ENCODE results near the gene SERPINB8. TPM values are rescaled to one million over a fixed set of nuclear protein-coding genes. Genes with fewer than 3 reads are reported as not detected.

The SERPINB8 gene
- total RNA-seq, 1 experiment from 2014 or later = 2.0 TPM

GRCh38 chr18:63970809-63971205, 926 bp downstream of the SERPINB8 start:
- in situ Hi-C loops (cut with HindIII; ENCODE audit: low pct_unique_long_range_greater_than_20kb, low sequenced_read_pairs) (no loop called here), intact Hi-C loops (cut with micrococcal nuclease; ENCODE audit: unreplicated experiment) (no loop called here)
- peak overlapping the region; percentile 65 for H3K27ac ChIP-seq (ENCODE audit: low read length)
- ChIA-PET CTCF (interaction anchor here (0.5 kb wide), 1 partner anchor 955 kb away, joined by 3 read pairs; no protein-coding TSS in a partner anchor), POLR2A (no interaction called here)
- H3K4me3 ChIP-seq (ENCODE audit: low read depth in 2 of 2, low read length in 2 of 2) = peak overlapping the region; percentile 69 to 70
- ATAC-seq (peak; percentile 82), DNase-seq (ENCODE audit: low read depth, low spot score) (no peak)
- H3K27me3 ChIP-seq (ENCODE audit: control insufficient read depth, insufficient read depth, low read length) = no peaks in the 10 kb centered on the region
- BruUV-seq (replicated peaks) = no TSS peak
- H3K36me3 ChIP-seq (ENCODE audit: control insufficient read depth, insufficient read depth, low read length) = no peaks in the 10 kb centered on the region
- no peaks in the 10 kb centered on the region; the same call in 1 of the 2 replicates for H3K4me1 ChIP-seq (ENCODE audit: control insufficient read depth, insufficient read depth, low read length)
- H3K9me3 ChIP-seq (ENCODE audit: control insufficient read depth, insufficient read depth, low read depth, low read length) = no peaks in the 10 kb centered on the region
- no peak for TF ChIP-seq SIN3A (IDR thresholded peaks at IDR 0.05; ENCODE audit: borderline replicate concordance, insufficient read depth, low read depth, low read length)
- no peak for TF ChIP-seq CTCF (IDR thresholded peaks at IDR 0.05)
- no peak for TF ChIP-seq TCF7L2 (IDR thresholded peaks at IDR 0.05; ENCODE audit: low read depth, low read length)
- no peak for TF ChIP-seq REST (IDR thresholded peaks at IDR 0.05; ENCODE audit: insufficient read depth in 1 of 2, low read depth in 2 of 2, low read length in 1 of 2)
- TF ChIP-seq POLR2AphosphoS5 (IDR thresholded peaks at IDR 0.05; ENCODE audit: low read depth, low read length) = no peak

DNA sequence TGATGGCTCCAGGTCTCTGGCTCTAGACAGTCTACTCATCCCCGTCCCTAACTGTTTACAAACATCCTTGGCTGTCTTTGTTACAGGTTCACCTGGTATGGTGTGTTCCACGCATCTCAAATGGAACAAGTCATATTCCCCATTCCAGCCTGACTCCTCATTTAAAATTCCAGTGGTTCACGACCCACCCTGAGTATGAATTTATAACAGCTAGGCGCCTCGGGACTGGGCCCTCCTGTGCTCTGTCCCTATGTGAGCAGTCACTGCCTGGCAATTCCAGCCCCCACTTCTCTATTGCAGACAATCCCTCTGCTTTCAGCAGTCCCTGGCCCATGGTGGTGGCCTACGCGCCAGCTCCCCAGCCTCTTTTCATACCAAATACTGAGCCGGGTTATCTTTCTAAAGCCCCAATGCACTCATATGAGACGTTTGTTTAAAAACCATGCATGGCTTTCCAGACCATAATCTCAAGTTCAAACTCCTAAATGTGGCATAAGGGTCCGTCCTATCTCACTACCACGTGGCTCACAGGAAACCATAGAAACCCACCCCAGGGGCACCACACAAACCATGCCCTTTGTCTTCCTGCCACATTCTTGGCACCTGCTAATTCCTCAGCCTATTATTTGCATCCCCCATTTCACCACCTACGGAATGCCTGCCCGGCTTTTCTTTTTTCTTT, 1.6 kb downstream of the SERPINB8 start:
- no peaks in the 10 kb centered on the region for H3K36me3 ChIP-seq (ENCODE audit: control insufficient read depth, insufficient read depth, low read length)
- DNase-seq (ENCODE audit: low read depth, low spot score) = no peak
- ATAC-seq = no peak
- in situ Hi-C loops (cut with HindIII; ENCODE audit: low pct_unique_long_range_greater_than_20kb, low sequenced_read_pairs) = no loop called here
- H3K4me3 ChIP-seq (ENCODE audit: low read depth in 2 of 2, low read length in 2 of 2) = peak overlapping the region; percentile 69 to 70
- TF ChIP-seq TCF7L2 (IDR thresholded peaks at IDR 0.05; ENCODE audit: low read depth, low read length) = no peak
- TF ChIP-seq SIN3A (IDR thresholded peaks at IDR 0.05; ENCODE audit: borderline replicate concordance, insufficient read depth, low read depth, low read length) = no peak
- TF ChIP-seq CTCF (IDR thresholded peaks at IDR 0.05) = no peak
- TF ChIP-seq POLR2AphosphoS5 (IDR thresholded peaks at IDR 0.05; ENCODE audit: low read depth, low read length) = no peak
- TF ChIP-seq REST (IDR thresholded peaks at IDR 0.05; ENCODE audit: insufficient read depth in 1 of 2, low read depth in 2 of 2, low read length in 1 of 2) = no peak
- H3K4me1 ChIP-seq (ENCODE audit: control insufficient read depth, insufficient read depth, low read length) = no peaks in the 10 kb centered on the region; the same call in 1 of the 2 replicates
- no peaks in the 10 kb centered on the region for H3K27me3 ChIP-seq (ENCODE audit: control insufficient read depth, insufficient read depth, low read length)
- POLR2A ChIA-PET = no interaction called here
- BruUV-seq (replicated peaks) = no TSS peak
- H3K27ac ChIP-seq (ENCODE audit: low read length) = peak overlapping the region; percentile 65
- CTCF ChIA-PET = no interaction called here
- intact Hi-C loops (cut with micrococcal nuclease; ENCODE audit: unreplicated experiment) = no loop called here
- H3K9me3 ChIP-seq (ENCODE audit: control insufficient read depth, insufficient read depth, low read depth, low read length) = no peaks in the 10 kb centered on the region

All from Panc1 (cell line).